Chondrocyte (in vitro differentiated cells): Measurements from ENCODE around the gene SFI1. TPM values are rescaled to one million over a fixed set of nuclear protein-coding genes. Genes with fewer than 3 reads are reported as not detected.

Experiments
- DNase-seq: peaks from one replicate; pipeline ENCODE4 v3.0.0; 2021; ENCODE audit warnings: mixed read lengths, low spot score
- H3K27ac Mint-ChIP-seq: one replicate; pipeline ENCODE4 v1.8.0; 2021; ENCODE audit warnings: mild to moderate bottlenecking, moderate library complexity, mixed read lengths; ENCODE audit not compliant: unreplicated experiment
- H3K27me3 Mint-ChIP-seq: 2 replicates; pipeline ENCODE4 v1.8.0; 2021; ENCODE audit warnings: low read depth, mixed read lengths
- H3K36me3 Mint-ChIP-seq: 2 replicates; pipeline ENCODE4 v1.8.0; 2021; ENCODE audit warnings: low read depth, mixed read lengths
- H3K4me1 Mint-ChIP-seq: 2 replicates; pipeline ENCODE4 v1.8.0; 2021; ENCODE audit warnings: low read depth, mild to moderate bottlenecking, mixed read lengths
- H3K4me3 Mint-ChIP-seq: one replicate; pipeline ENCODE4 v1.8.0; 2021; ENCODE audit warnings: mild to moderate bottlenecking, moderate library complexity, mixed read lengths; ENCODE audit not compliant: unreplicated experiment
- H3K9me3 Mint-ChIP-seq: 2 replicates; pipeline ENCODE4 v1.8.0; 2021; ENCODE audit warnings: low read depth, mixed read lengths
- CTCF ChIP-seq: fragments of 200-600 bp; sonication (generic); IDR thresholded peaks from 2 replicates; pipeline ENCODE4 v1.5.0; 2021; ENCODE audit warnings: antibody characterized with exemption, mild to moderate bottlenecking, moderate library complexity
- total RNA-seq: library from RNA; stranded (reverse); gene quantifications from 3 replicates; pipeline ENCODE4 v1.2.1, GENCODE V29; 2021

Gene SFI1
- total RNA-seq, 1 donor from 2014 or later: 20.3 TPM

- Mint-ChIP-seq H3K9me3 (no peaks in the 10 kb centered on the region), H3K27ac (peak overlapping the region; percentile 60), H3K27me3 (no peaks in the 10 kb centered on the region), H3K4me3 (no peak overlapping the region), H3K36me3 (peaks cover 9% of the 10 kb centered on the region), H3K4me1 (peaks cover 2% of the 10 kb centered on the region)
- no peak for TF ChIP-seq CTCF
- no peak for DNase-seq
Observed at GRCh38 chr22:31615940-31616314, 119.6 kb downstream of the SFI1 start.

- no peaks in the 10 kb centered on the region for H3K9me3 Mint-ChIP-seq
- H3K36me3 Mint-ChIP-seq: peaks cover 9% of the 10 kb centered on the region
- H3K27me3 Mint-ChIP-seq: no peaks in the 10 kb centered on the region
- TF ChIP-seq CTCF: no peak
- no peak overlapping the region for H3K27ac Mint-ChIP-seq
- no peaks in the 10 kb centered on the region for H3K4me1 Mint-ChIP-seq
- no peak for DNase-seq
- H3K4me3 Mint-ChIP-seq: no peak overlapping the region
Observed at GRCh38 chr22:31616315-31616980, 120.1 kb downstream of the SFI1 start.

GRCh38 chr22:31618057-31618456 is 121.7 kb downstream of the SFI1 start:
- no peaks in the 10 kb centered on the region for H3K9me3 Mint-ChIP-seq
- H3K4me3 Mint-ChIP-seq: no peak overlapping the region
- no peak for DNase-seq
- H3K27ac Mint-ChIP-seq: no peak overlapping the region
- H3K4me1 Mint-ChIP-seq: no peaks in the 10 kb centered on the region
- TF ChIP-seq CTCF: no peak
- peaks cover 9% of the 10 kb centered on the region for H3K36me3 Mint-ChIP-seq
- H3K27me3 Mint-ChIP-seq: no peaks in the 10 kb centered on the region

- Mint-ChIP-seq H3K4me1 (no peaks in the 10 kb centered on the region), H3K27me3 (no peaks in the 10 kb centered on the region), H3K27ac (no peak overlapping the region), H3K4me3 (no peak overlapping the region), H3K36me3 (peaks cover 9% of the 10 kb centered on the region), H3K9me3 (no peaks in the 10 kb centered on the region)
- no peak for DNase-seq
- no peak for TF ChIP-seq CTCF
Observed at GRCh38 chr22:31618471-31619176, 122.3 kb downstream of the SFI1 start.

- H3K9me3 Mint-ChIP-seq: no peaks in the 10 kb centered on the region
- H3K27me3 Mint-ChIP-seq: no peaks in the 10 kb centered on the region
- no peak for TF ChIP-seq CTCF
- peaks cover 5% of the 10 kb centered on the region for H3K4me1 Mint-ChIP-seq
- H3K4me3 Mint-ChIP-seq: no peak overlapping the region
- DNase-seq: no peak
- H3K36me3 Mint-ChIP-seq: peaks cover 9% of the 10 kb centered on the region
- H3K27ac Mint-ChIP-seq: no peak overlapping the region
Observed at GRCh38 chr22:31619611-31620300, 123.4 kb downstream of the SFI1 start.
